Retinal pigment epithelial cell (primary cell): ENCODE measurements around the gene KCNK15.

Source experiments
- DNase-seq: peaks from one replicate; pipeline ENCODE4 v3.0.0-alpha.2; 2010; ENCODE audit warnings: low read depth
- H3K4me3 ChIP-seq: 2 replicates; pipeline ENCODE4 v1.5.1; 2011; ENCODE audit warnings: mild to moderate bottlenecking, low read length, control low read depth, moderate library complexity
- CTCF ChIP-seq: conservative IDR thresholded peaks from 2 replicates; pipeline ENCODE4 v1.5.1; 2011; ENCODE audit warnings: low read depth, low read length, control low read depth, inconsistent platforms

Gene KCNK15

DNA sequence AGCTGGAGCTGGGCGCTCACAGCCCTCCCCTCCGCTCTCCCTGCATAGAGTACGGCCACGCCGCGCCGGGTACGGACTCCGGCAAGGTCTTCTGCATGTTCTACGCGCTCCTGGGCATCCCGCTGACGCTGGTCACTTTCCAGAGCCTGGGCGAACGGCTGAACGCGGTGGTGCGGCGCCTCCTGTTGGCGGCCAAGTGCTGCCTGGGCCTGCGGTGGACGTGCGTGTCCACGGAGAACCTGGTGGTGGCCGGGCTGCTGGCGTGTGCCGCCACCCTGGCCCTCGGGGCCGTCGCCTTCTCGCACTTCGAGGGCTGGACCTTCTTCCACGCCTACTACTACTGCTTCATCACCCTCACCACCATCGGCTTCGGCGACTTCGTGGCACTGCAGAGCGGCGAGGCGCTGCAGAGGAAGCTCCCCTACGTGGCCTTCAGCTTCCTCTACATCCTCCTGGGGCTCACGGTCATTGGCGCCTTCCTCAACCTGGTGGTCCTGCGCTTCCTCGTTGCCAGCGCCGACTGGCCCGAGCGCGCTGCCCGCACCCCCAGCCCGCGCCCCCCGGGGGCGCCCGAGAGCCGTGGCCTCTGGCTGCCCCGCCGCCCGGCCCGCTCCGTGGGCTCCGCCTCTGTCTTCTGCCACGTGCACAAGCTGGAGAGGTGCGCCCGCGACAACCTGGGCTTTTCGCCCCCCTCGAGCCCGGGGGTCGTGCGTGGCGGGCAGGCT is 4.6 kb downstream of the KCNK15 start:
- DNase-seq = no peak
- TF ChIP-seq CTCF = peak; percentile 16

GRCh38 chr20:44752099-44752931 is 6.7 kb downstream of the KCNK15 start:
- H3K4me3 ChIP-seq = no peak overlapping the region
- DNase-seq = no peak
- no peak for TF ChIP-seq CTCF

More for the DNA sequence above, 4.6 kb downstream of the KCNK15 start:
- H3K4me3 ChIP-seq = no peak overlapping the region

DNA sequence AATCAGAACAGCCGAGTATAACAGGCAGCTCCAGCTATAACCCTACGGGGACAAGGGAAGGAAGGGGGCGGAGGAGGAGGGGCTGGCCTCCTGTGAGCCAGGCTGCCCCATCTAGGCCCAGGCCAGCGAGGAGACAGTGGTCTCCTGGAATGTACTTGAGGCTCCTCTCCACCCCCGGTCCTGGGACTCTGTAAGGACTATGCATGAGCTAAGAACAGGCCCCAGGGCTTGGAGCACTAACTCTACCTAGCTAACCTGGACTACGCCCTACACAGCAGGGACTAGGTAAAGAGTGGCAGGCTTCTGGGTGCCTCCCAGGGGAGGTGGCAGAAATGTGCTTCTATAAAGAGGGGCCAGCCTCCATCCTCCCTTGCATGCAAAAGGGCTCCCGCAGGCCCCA is 8.9 kb downstream of the KCNK15 start:
- DNase-seq = no peak
- H3K4me3 ChIP-seq = no peak overlapping the region
- no peak for TF ChIP-seq CTCF

GRCh38 chr20:44756011-44756688 is 10.5 kb downstream of the KCNK15 start:
- DNase-seq = no peak
- TF ChIP-seq CTCF = no peak

GRCh38 chr20:44756956-44757355 is 11.3 kb downstream of the KCNK15 start:
- H3K4me3 ChIP-seq = no peak overlapping the region
- TF ChIP-seq CTCF = no peak
- no peak for DNase-seq

More at GRCh38 chr20:44756011-44756688, 10.5 kb downstream of the KCNK15 start:
- H3K4me3 ChIP-seq = no peak overlapping the region

DNA sequence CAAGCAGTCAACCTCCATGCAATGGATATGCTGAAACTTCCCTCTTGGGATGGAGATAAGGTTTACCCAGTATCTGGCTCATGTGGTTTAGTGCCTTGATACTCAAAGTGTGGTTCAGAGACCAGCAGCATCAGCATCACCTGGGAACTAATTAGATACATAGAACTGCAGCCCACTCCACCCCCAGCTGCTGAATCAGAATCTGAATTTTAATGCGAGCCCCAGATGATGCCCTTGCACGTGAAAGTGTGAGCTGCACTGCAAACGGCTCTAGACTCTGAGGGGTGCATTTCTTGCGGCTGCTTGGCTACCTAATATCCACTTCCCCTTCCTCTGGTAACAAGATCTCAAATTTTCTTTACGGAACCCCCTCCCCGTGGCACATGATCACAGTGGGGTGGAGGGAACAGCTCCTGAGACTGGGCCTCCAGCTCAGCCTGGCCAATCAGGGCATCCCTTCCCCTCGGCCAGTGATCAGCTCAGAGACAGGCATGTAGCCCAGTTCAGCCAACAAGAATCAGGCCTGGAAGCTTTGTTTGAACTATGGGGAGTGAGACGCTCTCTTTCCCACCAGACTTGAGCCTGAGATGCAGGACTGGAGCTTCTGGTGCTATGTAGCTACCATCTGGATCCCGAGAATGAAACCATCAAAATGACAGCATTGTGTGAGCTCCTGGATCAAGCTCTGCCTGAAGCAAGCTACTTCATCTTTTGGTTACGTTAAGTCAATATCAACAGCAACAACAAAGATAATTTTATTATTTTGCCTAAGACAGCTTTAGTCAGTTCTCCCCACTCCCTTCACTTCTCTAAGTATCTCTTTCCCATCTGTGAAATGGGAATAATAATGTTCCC is 12.8 kb downstream of the KCNK15 start:
- H3K4me3 ChIP-seq = no peak overlapping the region
- TF ChIP-seq CTCF = no peak
- DNase-seq = no peak
